WTC11 (cell line): ENCODE data around the gene KCNIP1.

Experiments
- CTCF ChIP-seq: fragments of 200-600 bp; IDR thresholded peaks from 2 replicates; pipeline ENCODE4 v1.8.0; 2022; ENCODE audit warnings: antibody characterized with exemption
- ERG ChIP-seq: fragments of 250-450 bp; sonication (Bioruptor Pico); IDR thresholded peaks from 2 replicates; pipeline ENCODE4 v1.8.0; 2021; ENCODE audit warnings: mild to moderate bottlenecking
- ESRRA ChIP-seq: sonication (generic); formaldehyde crosslinking; IDR thresholded peaks from 2 replicates; pipeline ENCODE4 v1.8.1; 2022; ENCODE audit warnings: mild to moderate bottlenecking, missing genetic modification reagents, borderline replicate concordance
- IRF2 ChIP-seq: sonication (generic); formaldehyde crosslinking; IDR thresholded peaks from 2 replicates; pipeline ENCODE4 v1.8.0; 2022; ENCODE audit warnings: low read depth, missing genetic modification reagents, borderline replicate concordance
- JUN ChIP-seq: sonication (generic); formaldehyde crosslinking; IDR thresholded peaks from 2 replicates; pipeline ENCODE4 v1.8.0; 2023; ENCODE audit warnings: mild to moderate bottlenecking, missing genetic modification reagents
- MXD4 ChIP-seq: fragments of 250-450 bp; sonication (Bioruptor Pico); IDR thresholded peaks from 2 replicates; pipeline ENCODE4 v1.8.0; 2021; ENCODE audit warnings: mild to moderate bottlenecking, moderate library complexity, borderline replicate concordance
- NR2C2 ChIP-seq: sonication (generic); formaldehyde crosslinking; IDR thresholded peaks from 2 replicates; pipeline ENCODE4 v1.8.0; 2022; ENCODE audit warnings: mild to moderate bottlenecking, missing genetic modification reagents
- TP53 ChIP-seq: sonication (generic); formaldehyde crosslinking; IDR thresholded peaks from 2 replicates; pipeline ENCODE4 v1.8.1; 2023; ENCODE audit warnings: mild to moderate bottlenecking, missing genetic modification reagents
- ZBTB43 ChIP-seq: sonication (generic); formaldehyde crosslinking; IDR thresholded peaks from 2 replicates; pipeline ENCODE4 v1.8.1; 2023; ENCODE audit warnings: mild to moderate bottlenecking, missing genetic modification reagents
- TF ChIP-seq, protein P1 (sequence below): sonication (generic); formaldehyde crosslinking; IDR thresholded peaks from 2 replicates; pipeline ENCODE4 v1.8.0; 2022; ENCODE audit warnings: mild to moderate bottlenecking, missing genetic modification reagents
- TF ChIP-seq, protein P2 (sequence below): sonication (generic); formaldehyde crosslinking; conservative IDR thresholded peaks from 2 replicates; pipeline ENCODE4 v1.8.1; 2022; ENCODE audit warnings: mild to moderate bottlenecking, missing genetic modification reagents
- TF ChIP-seq, protein P3 (sequence below): fragments of 250-450 bp; sonication (Bioruptor Pico); IDR thresholded peaks from 2 replicates; pipeline ENCODE4 v1.9.0; 2021; ENCODE audit warnings: moderate library complexity, mild to moderate bottlenecking, inconsistent platforms, borderline replicate concordance

- TF ChIP-seq, protein P1, sequence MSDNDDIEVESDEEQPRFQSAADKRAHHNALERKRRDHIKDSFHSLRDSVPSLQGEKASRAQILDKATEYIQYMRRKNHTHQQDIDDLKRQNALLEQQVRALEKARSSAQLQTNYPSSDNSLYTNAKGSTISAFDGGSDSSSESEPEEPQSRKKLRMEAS (CRISPR knock-in tag) = no peak
- TF ChIP-seq CTCF (no peak), MXD4 (no peak), TP53 (CRISPR knock-in tag) (no peak), JUN (CRISPR knock-in tag) (no peak), NR2C2 (no peak), IRF2 (no peak), ERG (CRISPR knock-in tag) (no peak), ESRRA (no peak), ZBTB43 (CRISPR knock-in tag) (no peak)
- TF ChIP-seq, protein P2, sequence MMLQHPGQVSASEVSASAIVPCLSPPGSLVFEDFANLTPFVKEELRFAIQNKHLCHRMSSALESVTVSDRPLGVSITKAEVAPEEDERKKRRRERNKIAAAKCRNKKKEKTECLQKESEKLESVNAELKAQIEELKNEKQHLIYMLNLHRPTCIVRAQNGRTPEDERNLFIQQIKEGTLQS (CRISPR knock-in tag) = no peak
- TF ChIP-seq, protein P3, sequence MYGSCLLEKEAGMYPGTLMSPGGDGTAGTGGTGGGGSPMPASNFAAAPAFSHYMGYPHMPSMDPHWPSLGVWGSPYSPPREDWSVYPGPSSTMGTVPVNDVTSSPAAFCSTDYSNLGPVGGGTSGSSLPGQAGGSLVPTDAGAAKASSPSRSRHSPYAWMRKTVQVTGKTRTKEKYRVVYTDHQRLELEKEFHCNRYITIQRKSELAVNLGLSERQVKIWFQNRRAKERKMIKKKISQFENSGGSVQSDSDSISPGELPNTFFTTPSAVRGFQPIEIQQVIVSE (CRISPR knock-in tag) = no peak
Measured at GRCh38 chr5:170494041-170494440, 9.8 kb upstream of the KCNIP1 start.
